Measurements from ENCODE around the gene TET2.

GRCh38 chr4:105241451-105241850, 94.8 kb downstream of the TET2 start:
- TF ChIP-seq YY1 (IDR thresholded peaks at IDR 0.05; ENCODE audit: insufficient read depth, insufficient read length) (no peak), SUZ12 (IDR thresholded peaks at IDR 0.05; ENCODE audit: extremely low read depth, insufficient read depth, insufficient read length) (no peak), ZNF274 (IDR thresholded peaks at IDR 0.05; ENCODE audit: low read depth, low read length) (no peak)
